GM23338 (cell line): ENCODE results near the gene GGA2. TPM values are rescaled to one million over a fixed set of nuclear protein-coding genes. Genes with fewer than 3 reads are reported as not detected.

Source experiments
- ATAC-seq: fragments of 200-7000 bp; cut with Tn5 transposase; 3 replicates; pipeline ENCODE4 v1.9.1; 2020
- DNase-seq: peaks from one replicate; pipeline ENCODE4 v3.0.0-alpha.2; 2015; ENCODE audit warnings: low spot score
- H2AFZ ChIP-seq: fragments of 200-600 bp; sonication (generic); 2 replicates; pipeline ENCODE4 v1.8.0; 2016; ENCODE audit warnings: antibody characterized with exemption, mild to moderate bottlenecking, moderate library complexity
- H3F3A ChIP-seq: fragments of 200-600 bp; sonication (generic); replicated peaks from 2 replicates; pipeline ENCODE4 v1.8.0; 2017; ENCODE audit warnings: antibody characterized with exemption, mixed run types, low read depth
- H3K27ac ChIP-seq: fragments of 200-600 bp; sonication (generic); 2 replicates; pipeline ENCODE4 v1.6.1; 2016; ENCODE audit warnings: low read depth
- H3K27me3 ChIP-seq: fragments of 200-600 bp; sonication (generic); 2 replicates; pipeline ENCODE4 v1.8.0; 2016; ENCODE audit warnings: mild to moderate bottlenecking, mixed run types, moderate library complexity; ENCODE audit not compliant: insufficient read depth
- H3K36me3 ChIP-seq: fragments of 200-600 bp; sonication (generic); 2 replicates; pipeline ENCODE4 v1.8.0; 2016; ENCODE audit warnings: mild to moderate bottlenecking; ENCODE audit not compliant: insufficient read depth
- H3K4me1 ChIP-seq: fragments of 200-600 bp; sonication (generic); 2 replicates; pipeline ENCODE4 v1.8.0; 2016; ENCODE audit warnings: mild to moderate bottlenecking, moderate library complexity; ENCODE audit not compliant: insufficient read depth
- H3K4me2 ChIP-seq: fragments of 200-600 bp; sonication (generic); 2 replicates; pipeline ENCODE4 v1.7.1; 2017; ENCODE audit warnings: mixed run types
- H3K4me3 ChIP-seq: fragments of 200-600 bp; sonication (generic); 2 replicates; pipeline ENCODE4 v1.6.1; 2016; ENCODE audit warnings: mixed run types
- H3K79me2 ChIP-seq: fragments of 200-600 bp; sonication (generic); replicated peaks from 2 replicates; pipeline ENCODE4 v1.8.0; 2017; ENCODE audit warnings: mild to moderate bottlenecking; ENCODE audit not compliant: insufficient read depth
- H3K9me2 ChIP-seq: fragments of 200-600 bp; sonication (generic); 2 replicates; pipeline ENCODE4 v1.8.0; 2017; ENCODE audit not compliant: insufficient read depth
- H4K20me1 ChIP-seq: fragments of 200-600 bp; sonication (generic); replicated peaks from 2 replicates; pipeline ENCODE4 v1.8.0; 2017; ENCODE audit warnings: mild to moderate bottlenecking; ENCODE audit not compliant: insufficient read depth
- H3K27ac Mint-ChIP-seq: 2 replicates; pipeline ENCODE4 v1.8.0; 2020; ENCODE audit warnings: inconsistent platforms, mild to moderate bottlenecking, moderate library complexity, mixed read lengths
- H3K27me3 Mint-ChIP-seq: 3 replicates; pipeline ENCODE4 v1.8.0; 2022; ENCODE audit warnings: low read depth, mild to moderate bottlenecking, moderate library complexity, mixed read lengths, inconsistent platforms; ENCODE audit not compliant: insufficient read depth, poor library complexity
- H3K36me3 Mint-ChIP-seq: 3 replicates; pipeline ENCODE4 v1.8.0; 2021; ENCODE audit warnings: low read depth, mild to moderate bottlenecking, inconsistent platforms, moderate library complexity, mixed read lengths
- H3K4me1 Mint-ChIP-seq: 3 replicates; pipeline ENCODE4 v1.8.0; 2020; ENCODE audit warnings: mild to moderate bottlenecking, inconsistent platforms, mixed read lengths
- H3K4me3 Mint-ChIP-seq: 3 replicates; pipeline ENCODE4 v1.8.0; 2021; ENCODE audit warnings: moderate library complexity, mild to moderate bottlenecking, inconsistent platforms, mixed read lengths
- H3K9me3 Mint-ChIP-seq: 3 replicates; pipeline ENCODE4 v1.8.0; 2020; ENCODE audit warnings: moderate library complexity, mild to moderate bottlenecking, inconsistent platforms, mixed read lengths
- CREB1 ChIP-seq: fragments of 250-450 bp; sonication (Bioruptor Pico); IDR thresholded peaks from 2 replicates; pipeline ENCODE4 v1.5.0; 2020; ENCODE audit warnings: low read depth, mild to moderate bottlenecking, moderate library complexity
- POLR2AphosphoS5 ChIP-seq: IDR thresholded peaks from 2 replicates; pipeline ENCODE4 v1.6.1; 2016; ENCODE audit warnings: antibody characterized with exemption, low read depth
- ZNF114 ChIP-seq: fragments of 250-450 bp; sonication (Bioruptor Pico); IDR thresholded peaks from 2 replicates; pipeline ENCODE4 v1.5.0; 2020; ENCODE audit warnings: mild to moderate bottlenecking, moderate library complexity
- polyA plus RNA-seq: library from polyadenylated mRNA; unstranded; fragments of >200 nt; fragmentation: Nextera tagmentation; extraction: Ambion mirVana; gene quantifications from 2 replicates; pipeline ENCODE4 v1.2.1, GENCODE V29; 2016
- total RNA-seq: library from RNA; depleted of rRNA; stranded (reverse); fragments of >200 nt; shearing (Covaris generic); gene quantifications from 2 replicates; pipeline ENCODE4 v1.2.3, GENCODE V29; 2014
- TF ChIP-seq, protein P1 (sequence below): fragments of 250-450 bp; sonication (Bioruptor Pico); IDR thresholded peaks from 2 replicates; pipeline ENCODE4 v1.5.0; 2020; ENCODE audit warnings: mild to moderate bottlenecking, moderate library complexity
- TF ChIP-seq, protein P2 (sequence below): IDR thresholded peaks from 2 replicates; pipeline ENCODE4 v1.6.1; 2016; ENCODE audit warnings: antibody characterized with exemption
- TF ChIP-seq, protein P3 (sequence below): IDR thresholded peaks from one replicate; pipeline ENCODE4 v1.6.1; 2018; ENCODE audit warnings: antibody characterized with exemption; ENCODE audit not compliant: unreplicated experiment
- TF ChIP-seq, protein P4 (sequence below), 2 experiments: fragments of 200-600 bp in 1 of 2; sonication (generic) in 1 of 2; conservative IDR thresholded peaks; 2 replicates each; pipeline versions ENCODE4 v1.5.1 to v1.6.1; 2016 to 2017; ENCODE audit warnings: antibody characterized with exemption in 2 of 2, low read depth in 2 of 2, mild to moderate bottlenecking in 2 of 2, moderate library complexity in 1 of 2

Gene GGA2
- total and polyA plus RNA-seq, 2 experiments from 2014 or later = 40.3 to 76.6 TPM

DNA sequence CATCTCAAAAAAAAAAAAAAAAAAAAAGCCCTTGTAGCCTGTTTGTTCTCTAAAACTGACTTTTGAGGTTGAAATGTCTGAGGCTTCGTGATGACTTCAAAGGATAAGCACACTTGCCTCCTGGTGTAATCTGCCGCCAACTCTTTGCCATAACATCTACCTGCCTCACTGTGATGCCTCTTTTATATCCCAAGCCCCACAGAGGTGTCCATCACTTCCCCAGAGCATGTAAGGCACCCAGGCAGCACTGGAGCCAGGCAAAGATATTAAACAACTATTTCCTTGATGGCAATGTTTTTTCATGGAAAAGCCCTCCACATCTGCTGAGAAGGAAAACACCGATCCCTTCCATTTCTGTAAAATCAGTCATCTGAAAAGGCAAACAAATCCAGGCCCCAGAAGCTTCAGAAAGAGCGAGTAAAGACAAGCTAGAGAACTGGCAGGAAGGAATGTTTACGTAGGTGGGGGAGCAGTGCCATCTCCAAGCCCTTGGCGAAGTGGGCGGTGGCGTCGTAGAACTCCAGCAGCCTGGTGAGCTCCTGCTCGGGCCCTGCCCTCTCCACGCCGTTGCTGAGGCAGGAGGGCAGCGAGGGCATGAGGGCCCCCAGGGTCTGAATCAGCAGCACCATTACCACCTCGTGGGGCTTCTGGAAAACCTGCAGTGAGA, 85.9 kb downstream of the GGA2 start:
- peaks cover 16% of the 10 kb centered on the region for H3K36me3 Mint-ChIP-seq
- ATAC-seq (no peak), DNase-seq (no peak)
- H3K9me3 Mint-ChIP-seq = no peaks in the 10 kb centered on the region
- TF ChIP-seq POLR2AphosphoS5 = no peak
- TF ChIP-seq, protein P1, sequence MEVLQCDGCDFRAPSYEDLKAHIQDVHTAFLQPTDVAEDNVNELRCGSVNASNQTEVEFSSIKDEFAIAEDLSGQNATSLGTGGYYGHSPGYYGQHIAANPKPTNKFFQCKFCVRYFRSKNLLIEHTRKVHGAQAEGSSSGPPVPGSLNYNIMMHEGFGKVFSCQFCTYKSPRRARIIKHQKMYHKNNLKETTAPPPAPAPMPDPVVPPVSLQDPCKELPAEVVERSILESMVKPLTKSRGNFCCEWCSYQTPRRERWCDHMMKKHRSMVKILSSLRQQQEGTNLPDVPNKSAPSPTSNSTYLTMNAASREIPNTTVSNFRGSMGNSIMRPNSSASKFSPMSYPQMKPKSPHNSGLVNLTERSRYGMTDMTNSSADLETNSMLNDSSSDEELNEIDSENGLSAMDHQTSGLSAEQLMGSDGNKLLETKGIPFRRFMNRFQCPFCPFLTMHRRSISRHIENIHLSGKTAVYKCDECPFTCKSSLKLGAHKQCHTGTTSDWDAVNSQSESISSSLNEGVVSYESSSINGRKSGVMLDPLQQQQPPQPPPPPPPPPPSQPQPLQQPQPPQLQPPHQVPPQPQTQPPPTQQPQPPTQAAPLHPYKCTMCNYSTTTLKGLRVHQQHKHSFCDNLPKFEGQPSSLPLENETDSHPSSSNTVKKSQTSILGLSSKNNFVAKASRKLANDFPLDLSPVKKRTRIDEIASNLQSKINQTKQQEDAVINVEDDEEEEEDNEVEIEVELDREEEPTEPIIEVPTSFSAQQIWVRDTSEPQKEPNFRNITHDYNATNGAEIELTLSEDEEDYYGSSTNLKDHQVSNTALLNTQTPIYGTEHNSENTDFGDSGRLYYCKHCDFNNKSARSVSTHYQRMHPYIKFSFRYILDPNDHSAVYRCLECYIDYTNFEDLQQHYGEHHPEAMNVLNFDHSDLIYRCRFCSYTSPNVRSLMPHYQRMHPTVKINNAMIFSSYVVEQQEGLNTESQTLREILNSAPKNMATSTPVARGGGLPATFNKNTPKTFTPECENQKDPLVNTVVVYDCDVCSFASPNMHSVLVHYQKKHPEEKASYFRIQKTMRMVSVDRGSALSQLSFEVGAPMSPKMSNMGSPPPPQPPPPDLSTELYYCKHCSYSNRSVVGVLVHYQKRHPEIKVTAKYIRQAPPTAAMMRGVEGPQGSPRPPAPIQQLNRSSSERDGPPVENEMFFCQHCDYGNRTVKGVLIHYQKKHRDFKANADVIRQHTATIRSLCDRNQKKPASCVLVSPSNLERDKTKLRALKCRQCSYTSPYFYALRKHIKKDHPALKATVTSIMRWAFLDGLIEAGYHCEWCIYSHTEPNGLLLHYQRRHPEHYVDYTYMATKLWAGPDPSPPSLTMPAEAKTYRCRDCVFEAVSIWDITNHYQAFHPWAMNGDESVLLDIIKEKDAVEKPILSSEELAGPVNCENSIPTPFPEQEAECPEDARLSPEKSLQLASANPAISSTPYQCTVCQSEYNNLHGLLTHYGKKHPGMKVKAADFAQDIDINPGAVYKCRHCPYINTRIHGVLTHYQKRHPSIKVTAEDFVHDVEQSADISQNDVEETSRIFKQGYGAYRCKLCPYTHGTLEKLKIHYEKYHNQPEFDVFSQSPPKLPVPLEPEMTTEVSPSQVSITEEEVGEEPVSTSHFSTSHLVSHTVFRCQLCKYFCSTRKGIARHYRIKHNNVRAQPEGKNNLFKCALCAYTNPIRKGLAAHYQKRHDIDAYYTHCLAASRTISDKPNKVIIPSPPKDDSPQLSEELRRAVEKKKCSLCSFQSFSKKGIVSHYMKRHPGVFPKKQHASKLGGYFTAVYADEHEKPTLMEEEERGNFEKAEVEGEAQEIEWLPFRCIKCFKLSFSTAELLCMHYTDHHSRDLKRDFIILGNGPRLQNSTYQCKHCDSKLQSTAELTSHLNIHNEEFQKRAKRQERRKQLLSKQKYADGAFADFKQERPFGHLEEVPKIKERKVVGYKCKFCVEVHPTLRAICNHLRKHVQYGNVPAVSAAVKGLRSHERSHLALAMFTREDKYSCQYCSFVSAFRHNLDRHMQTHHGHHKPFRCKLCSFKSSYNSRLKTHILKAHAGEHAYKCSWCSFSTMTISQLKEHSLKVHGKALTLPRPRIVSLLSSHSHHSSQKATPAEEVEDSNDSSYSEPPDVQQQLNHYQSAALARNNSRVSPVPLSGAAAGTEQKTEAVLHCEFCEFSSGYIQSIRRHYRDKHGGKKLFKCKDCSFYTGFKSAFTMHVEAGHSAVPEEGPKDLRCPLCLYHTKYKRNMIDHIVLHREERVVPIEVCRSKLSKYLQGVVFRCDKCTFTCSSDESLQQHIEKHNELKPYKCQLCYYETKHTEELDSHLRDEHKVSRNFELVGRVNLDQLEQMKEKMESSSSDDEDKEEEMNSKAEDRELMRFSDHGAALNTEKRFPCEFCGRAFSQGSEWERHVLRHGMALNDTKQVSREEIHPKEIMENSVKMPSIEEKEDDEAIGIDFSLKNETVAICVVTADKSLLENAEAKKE (CRISPR knock-in tag) = no peak
- no peak for TF ChIP-seq ZNF114 (CRISPR knock-in tag)
- TF ChIP-seq, protein P2, sequence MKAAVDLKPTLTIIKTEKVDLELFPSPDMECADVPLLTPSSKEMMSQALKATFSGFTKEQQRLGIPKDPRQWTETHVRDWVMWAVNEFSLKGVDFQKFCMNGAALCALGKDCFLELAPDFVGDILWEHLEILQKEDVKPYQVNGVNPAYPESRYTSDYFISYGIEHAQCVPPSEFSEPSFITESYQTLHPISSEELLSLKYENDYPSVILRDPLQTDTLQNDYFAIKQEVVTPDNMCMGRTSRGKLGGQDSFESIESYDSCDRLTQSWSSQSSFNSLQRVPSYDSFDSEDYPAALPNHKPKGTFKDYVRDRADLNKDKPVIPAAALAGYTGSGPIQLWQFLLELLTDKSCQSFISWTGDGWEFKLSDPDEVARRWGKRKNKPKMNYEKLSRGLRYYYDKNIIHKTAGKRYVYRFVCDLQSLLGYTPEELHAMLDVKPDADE = no peak
- no peak for TF ChIP-seq CREB1
- TF ChIP-seq, protein P3, sequence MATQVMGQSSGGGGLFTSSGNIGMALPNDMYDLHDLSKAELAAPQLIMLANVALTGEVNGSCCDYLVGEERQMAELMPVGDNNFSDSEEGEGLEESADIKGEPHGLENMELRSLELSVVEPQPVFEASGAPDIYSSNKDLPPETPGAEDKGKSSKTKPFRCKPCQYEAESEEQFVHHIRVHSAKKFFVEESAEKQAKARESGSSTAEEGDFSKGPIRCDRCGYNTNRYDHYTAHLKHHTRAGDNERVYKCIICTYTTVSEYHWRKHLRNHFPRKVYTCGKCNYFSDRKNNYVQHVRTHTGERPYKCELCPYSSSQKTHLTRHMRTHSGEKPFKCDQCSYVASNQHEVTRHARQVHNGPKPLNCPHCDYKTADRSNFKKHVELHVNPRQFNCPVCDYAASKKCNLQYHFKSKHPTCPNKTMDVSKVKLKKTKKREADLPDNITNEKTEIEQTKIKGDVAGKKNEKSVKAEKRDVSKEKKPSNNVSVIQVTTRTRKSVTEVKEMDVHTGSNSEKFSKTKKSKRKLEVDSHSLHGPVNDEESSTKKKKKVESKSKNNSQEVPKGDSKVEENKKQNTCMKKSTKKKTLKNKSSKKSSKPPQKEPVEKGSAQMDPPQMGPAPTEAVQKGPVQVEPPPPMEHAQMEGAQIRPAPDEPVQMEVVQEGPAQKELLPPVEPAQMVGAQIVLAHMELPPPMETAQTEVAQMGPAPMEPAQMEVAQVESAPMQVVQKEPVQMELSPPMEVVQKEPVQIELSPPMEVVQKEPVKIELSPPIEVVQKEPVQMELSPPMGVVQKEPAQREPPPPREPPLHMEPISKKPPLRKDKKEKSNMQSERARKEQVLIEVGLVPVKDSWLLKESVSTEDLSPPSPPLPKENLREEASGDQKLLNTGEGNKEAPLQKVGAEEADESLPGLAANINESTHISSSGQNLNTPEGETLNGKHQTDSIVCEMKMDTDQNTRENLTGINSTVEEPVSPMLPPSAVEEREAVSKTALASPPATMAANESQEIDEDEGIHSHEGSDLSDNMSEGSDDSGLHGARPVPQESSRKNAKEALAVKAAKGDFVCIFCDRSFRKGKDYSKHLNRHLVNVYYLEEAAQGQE = no peak
- TF ChIP-seq, protein P4, sequence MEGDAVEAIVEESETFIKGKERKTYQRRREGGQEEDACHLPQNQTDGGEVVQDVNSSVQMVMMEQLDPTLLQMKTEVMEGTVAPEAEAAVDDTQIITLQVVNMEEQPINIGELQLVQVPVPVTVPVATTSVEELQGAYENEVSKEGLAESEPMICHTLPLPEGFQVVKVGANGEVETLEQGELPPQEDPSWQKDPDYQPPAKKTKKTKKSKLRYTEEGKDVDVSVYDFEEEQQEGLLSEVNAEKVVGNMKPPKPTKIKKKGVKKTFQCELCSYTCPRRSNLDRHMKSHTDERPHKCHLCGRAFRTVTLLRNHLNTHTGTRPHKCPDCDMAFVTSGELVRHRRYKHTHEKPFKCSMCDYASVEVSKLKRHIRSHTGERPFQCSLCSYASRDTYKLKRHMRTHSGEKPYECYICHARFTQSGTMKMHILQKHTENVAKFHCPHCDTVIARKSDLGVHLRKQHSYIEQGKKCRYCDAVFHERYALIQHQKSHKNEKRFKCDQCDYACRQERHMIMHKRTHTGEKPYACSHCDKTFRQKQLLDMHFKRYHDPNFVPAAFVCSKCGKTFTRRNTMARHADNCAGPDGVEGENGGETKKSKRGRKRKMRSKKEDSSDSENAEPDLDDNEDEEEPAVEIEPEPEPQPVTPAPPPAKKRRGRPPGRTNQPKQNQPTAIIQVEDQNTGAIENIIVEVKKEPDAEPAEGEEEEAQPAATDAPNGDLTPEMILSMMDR (conservative IDR thresholded peaks at IDR 0.05; ENCODE audit: low read depth in 2 of 2) = no peak
- H3K4me3 Mint-ChIP-seq = no peak overlapping the region
- Histone ChIP-seq H3K27ac (peak overlapping the region; percentile 32; the same call in 1 of the 2 replicates), H3K9me2 (no peaks in the 10 kb centered on the region), H2AFZ (no peak overlapping the region), H3K79me2 (no peaks in the 10 kb centered on the region), H3K4me1 (peaks cover 12% of the 10 kb centered on the region; the same call in 1 of the 2 replicates), H3K4me2 (no peak overlapping the region), H3K27me3 (no peaks in the 10 kb centered on the region), H3K4me3 (no peak overlapping the region), H4K20me1 (no peaks in the 10 kb centered on the region), H3F3A (no peaks in the 10 kb centered on the region), H3K36me3 (no peaks in the 10 kb centered on the region)
- H3K27ac Mint-ChIP-seq = peak overlapping the region; percentile 71
- peaks cover 10% of the 10 kb centered on the region for H3K4me1 Mint-ChIP-seq
- H3K27me3 Mint-ChIP-seq = no peaks in the 10 kb centered on the region
